ENCODE results near the gene SAMD4B. TPM values are rescaled to one million over a fixed set of nuclear protein-coding genes. Genes with fewer than 3 reads are reported as not detected.

Gene SAMD4B
- total and polyA plus RNA-seq, 9 of the 15 experiments (the other 6 are each of a cell fraction or from before 2014, with no cell fraction given): 3.4 to 90.5 (median 38.0) TPM

DNA sequence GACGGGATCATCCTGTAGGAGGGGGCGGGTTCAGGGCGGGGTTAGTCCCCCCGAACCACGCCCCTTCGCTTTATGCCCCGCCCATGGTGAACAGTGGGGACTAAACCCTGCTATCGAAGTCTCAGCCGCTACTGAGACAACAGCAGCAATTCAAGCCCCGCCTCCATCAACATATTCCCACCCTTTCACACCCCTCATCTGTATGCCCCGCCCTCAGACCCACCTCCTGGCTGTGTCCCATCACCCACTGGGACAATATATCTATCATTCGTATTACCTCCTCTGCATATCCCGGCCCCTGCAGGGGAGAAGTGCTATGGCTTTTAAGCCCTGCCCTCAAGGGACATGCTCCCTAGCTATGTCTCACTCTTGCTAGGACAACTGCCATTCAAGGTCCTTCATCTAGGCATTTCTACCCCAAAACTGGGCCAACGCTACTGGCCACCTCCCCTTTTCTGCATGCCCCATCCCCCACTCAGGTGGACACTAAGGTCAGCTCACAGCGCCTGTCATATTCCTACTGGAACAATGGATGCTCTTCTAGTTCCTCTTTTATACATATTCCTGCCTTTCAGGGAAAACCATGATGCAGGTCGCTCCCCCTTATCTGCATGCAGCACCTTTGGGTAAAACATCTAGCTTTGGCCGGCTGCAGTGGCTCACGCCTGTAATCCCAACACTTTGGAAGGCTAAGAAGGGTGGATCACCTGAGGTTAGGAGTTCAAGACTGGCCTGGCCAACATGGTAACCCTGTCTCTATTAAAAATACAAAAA, 33.5 kb upstream of the SAMD4B start:
- WGBS (ENCODE audit: insufficient coverage, low coverage, missing lambda C conversion rate): 16% methylated on average over 12 of the region's 18 CpGs
- TF ChIP-seq CBFA2T3 (IDR thresholded peaks at IDR 0.05) (peak; percentile 81), EHMT2 (IDR thresholded peaks at IDR 0.05) (peak; percentile 84), RCOR1 (IDR thresholded peaks at IDR 0.05; ENCODE audit: borderline replicate concordance in 1 of 2, low read depth in 2 of 2, low read length in 2 of 2) (0 out of 4 replicates have a peak, but pooled peaks of 1 of the 2 experiments have one; percentile 26), TFAM (CRISPR knock-in tag; conservative IDR thresholded peaks at IDR 0.05) (no peak), CEBPG (CRISPR knock-in tag; IDR thresholded peaks at IDR 0.05) (peak; percentile 61; the same call in 1 of the 2 replicates), CEBPG (tag; conservative IDR thresholded peaks at IDR 0.05 in 1 of 2, IDR thresholded peaks at IDR 0.05 in 1 of 2) (no peak), TAF7 (tag; IDR thresholded peaks at IDR 0.05) (no peak), MEIS2 (IDR thresholded peaks at IDR 0.05; ENCODE audit: partially characterized antibody) (peak; percentile 75)
- TF ChIP-seq, protein P1, sequence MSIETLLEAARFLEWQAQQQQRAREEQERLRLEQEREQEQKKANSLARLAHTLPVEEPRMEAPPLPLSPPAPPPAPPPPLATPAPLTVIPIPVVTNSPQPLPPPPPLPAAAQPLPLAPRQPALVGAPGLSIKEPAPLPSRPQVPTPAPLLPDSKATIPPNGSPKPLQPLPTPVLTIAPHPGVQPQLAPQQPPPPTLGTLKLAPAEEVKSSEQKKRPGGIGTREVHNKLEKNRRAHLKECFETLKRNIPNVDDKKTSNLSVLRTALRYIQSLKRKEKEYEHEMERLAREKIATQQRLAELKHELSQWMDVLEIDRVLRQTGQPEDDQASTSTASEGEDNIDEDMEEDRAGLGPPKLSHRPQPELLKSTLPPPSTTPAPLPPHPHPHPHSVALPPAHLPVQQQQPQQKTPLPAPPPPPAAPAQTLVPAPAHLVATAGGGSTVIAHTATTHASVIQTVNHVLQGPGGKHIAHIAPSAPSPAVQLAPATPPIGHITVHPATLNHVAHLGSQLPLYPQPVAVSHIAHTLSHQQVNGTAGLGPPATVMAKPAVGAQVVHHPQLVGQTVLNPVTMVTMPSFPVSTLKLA (conservative IDR thresholded peaks at IDR 0.05): 0 out of 4 replicates have a peak, but pooled peaks of 1 of the 2 experiments have one; percentile 26
- TF ChIP-seq, protein P2, sequence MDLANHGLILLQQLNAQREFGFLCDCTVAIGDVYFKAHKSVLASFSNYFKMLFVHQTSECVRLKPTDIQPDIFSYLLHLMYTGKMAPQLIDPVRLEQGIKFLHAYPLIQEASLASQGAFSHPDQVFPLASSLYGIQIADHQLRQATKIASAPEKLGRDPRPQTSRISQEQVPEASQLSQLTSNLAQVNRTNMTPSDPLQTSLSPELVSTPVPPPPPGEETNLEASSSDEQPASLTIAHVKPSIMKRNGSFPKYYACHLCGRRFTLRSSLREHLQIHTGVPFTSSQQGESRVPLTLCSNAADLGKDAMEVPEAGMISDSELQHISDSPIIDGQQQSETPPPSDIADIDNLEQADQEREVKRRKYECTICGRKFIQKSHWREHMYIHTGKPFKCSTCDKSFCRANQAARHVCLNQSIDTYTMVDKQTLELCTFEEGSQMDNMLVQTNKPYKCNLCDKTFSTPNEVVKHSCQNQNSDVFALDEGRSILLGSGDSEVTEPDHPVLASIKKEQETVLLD (IDR thresholded peaks at IDR 0.05): peak; percentile 75
- TF ChIP-seq, protein P3, sequence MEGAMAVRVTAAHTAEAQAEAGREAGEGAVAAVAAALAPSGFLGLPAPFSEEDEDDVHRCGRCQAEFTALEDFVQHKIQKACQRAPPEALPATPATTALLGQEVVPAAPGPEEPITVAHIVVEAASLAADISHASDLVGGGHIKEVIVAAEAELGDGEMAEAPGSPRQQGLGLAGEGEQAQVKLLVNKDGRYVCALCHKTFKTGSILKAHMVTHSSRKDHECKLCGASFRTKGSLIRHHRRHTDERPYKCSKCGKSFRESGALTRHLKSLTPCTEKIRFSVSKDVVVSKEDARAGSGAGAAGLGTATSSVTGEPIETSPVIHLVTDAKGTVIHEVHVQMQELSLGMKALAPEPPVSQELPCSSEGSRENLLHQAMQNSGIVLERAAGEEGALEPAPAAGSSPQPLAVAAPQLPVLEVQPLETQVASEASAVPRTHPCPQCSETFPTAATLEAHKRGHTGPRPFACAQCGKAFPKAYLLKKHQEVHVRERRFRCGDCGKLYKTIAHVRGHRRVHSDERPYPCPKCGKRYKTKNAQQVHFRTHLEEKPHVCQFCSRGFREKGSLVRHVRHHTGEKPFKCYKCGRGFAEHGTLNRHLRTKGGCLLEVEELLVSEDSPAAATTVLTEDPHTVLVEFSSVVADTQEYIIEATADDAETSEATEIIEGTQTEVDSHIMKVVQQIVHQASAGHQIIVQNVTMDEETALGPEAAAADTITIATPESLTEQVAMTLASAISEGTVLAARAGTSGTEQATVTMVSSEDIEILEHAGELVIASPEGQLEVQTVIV (CRISPR knock-in tag; IDR thresholded peaks at IDR 0.05; ENCODE audit: borderline replicate concordance): no peak
- TF ChIP-seq, protein P4, sequence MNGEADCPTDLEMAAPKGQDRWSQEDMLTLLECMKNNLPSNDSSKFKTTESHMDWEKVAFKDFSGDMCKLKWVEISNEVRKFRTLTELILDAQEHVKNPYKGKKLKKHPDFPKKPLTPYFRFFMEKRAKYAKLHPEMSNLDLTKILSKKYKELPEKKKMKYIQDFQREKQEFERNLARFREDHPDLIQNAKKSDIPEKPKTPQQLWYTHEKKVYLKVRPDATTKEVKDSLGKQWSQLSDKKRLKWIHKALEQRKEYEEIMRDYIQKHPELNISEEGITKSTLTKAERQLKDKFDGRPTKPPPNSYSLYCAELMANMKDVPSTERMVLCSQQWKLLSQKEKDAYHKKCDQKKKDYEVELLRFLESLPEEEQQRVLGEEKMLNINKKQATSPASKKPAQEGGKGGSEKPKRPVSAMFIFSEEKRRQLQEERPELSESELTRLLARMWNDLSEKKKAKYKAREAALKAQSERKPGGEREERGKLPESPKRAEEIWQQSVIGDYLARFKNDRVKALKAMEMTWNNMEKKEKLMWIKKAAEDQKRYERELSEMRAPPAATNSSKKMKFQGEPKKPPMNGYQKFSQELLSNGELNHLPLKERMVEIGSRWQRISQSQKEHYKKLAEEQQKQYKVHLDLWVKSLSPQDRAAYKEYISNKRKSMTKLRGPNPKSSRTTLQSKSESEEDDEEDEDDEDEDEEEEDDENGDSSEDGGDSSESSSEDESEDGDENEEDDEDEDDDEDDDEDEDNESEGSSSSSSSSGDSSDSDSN (IDR thresholded peaks at IDR 0.05; ENCODE audit: borderline replicate concordance in 1 of 2, low read depth in 2 of 2, low read length in 2 of 2): 0 out of 4 replicates have a peak, but pooled peaks of 1 of the 2 experiments have one; percentile 20

More for the DNA sequence above, 33.5 kb upstream of the SAMD4B start:
- H3K27ac ChIP-seq (ENCODE audit: extremely low read depth, low read depth, low read length): peak overlapping the region; percentile 73; the same call in 2 of the 3 replicates
- H4K20me1 ChIP-seq (replicated peaks; ENCODE audit: control insufficient read depth, insufficient read depth, low read length): no peaks in the 10 kb centered on the region
- CTCF ChIA-PET (ENCODE audit: low intra/inter-chr PET ratio): interaction anchor here (0.6 kb wide), 1 partner anchor 20 kb away, joined by 3 read pairs; no protein-coding TSS in a partner anchor
- no peaks in the 10 kb centered on the region for H3K9me3 ChIP-seq (replicated peaks; ENCODE audit: control insufficient read depth, insufficient read depth, low read depth, low read length)
- H2AFZ ChIP-seq (ENCODE audit: low read depth, low read length): peak overlapping the region; percentile 25
- peak overlapping the region; percentile 74 for H3K4me2 ChIP-seq (ENCODE audit: insufficient read depth, low read length)
- POLR2A ChIA-PET: interaction anchor here (0.6 to 1.5 kb wide), 3 partner anchors 9 to 71 kb away, joined by 3 to 6 read pairs (median 5); no protein-coding TSS in a partner anchor
- H3K79me2 ChIP-seq (ENCODE audit: control insufficient read depth, insufficient read depth, low read length): peaks cover 15% of the 10 kb centered on the region
- ATAC-seq: peak; percentile 75
- peaks cover 36% of the 10 kb centered on the region; the same call in 1 of the 3 replicates for H3K36me3 ChIP-seq (ENCODE audit: control insufficient read depth, insufficient read depth, low read length)
- no peak overlapping the region for H3K4me3 ChIP-seq
- no peak overlapping the region for H3K9ac ChIP-seq (ENCODE audit: insufficient read depth in 1 of 2, low read depth in 2 of 2, low read length in 2 of 2)
- intact Hi-C loops (cut with micrococcal nuclease) (loop anchor here (10.0 kb wide), 1 partner anchor 54 kb away; no protein-coding TSS in a partner anchor), in situ Hi-C loops (cut with MboI) (no loop called here)
- no TSS peak for BruUV-seq (replicated peaks)
- peak; percentile 72 to 83 (median 82) for DNase-seq (ENCODE audit: extremely low read depth in 1 of 4, low spot score in 3 of 4)
- FAIRE-seq: peak; percentile 93
- no peaks in the 10 kb centered on the region for H3K9me1 ChIP-seq (ENCODE audit: control insufficient read depth, insufficient read depth, low read length)
- H3K4me1 ChIP-seq (replicated peaks in 1 of 2; ENCODE audit: control insufficient read depth in 2 of 2, insufficient read depth in 2 of 2, low read length in 2 of 2): peaks cover 40 to 43% of the 10 kb centered on the region in 2 experiments
- no peaks in the 10 kb centered on the region for H3K27me3 ChIP-seq (ENCODE audit: control insufficient read depth in 2 of 2, insufficient read depth in 2 of 2, low read length in 2 of 2)

Data from K562 (cell line).